Middle frontal gyrus (tissue), 1 donor: ENCODE measurements around the gene RAD52.
"Not testable (repeated sequence)": the region's sequence is repeated elsewhere in the genome, so short reads cannot be mapped to it uniquely, and the experiment has no call there.

Experiments
- DNase-seq: peaks from one replicate; pipeline ENCODE4 v3.0.0-alpha.2; 2015; ENCODE audit warnings: low spot score; ENCODE audit errors: extremely low spot score

The RAD52 gene

DNA sequence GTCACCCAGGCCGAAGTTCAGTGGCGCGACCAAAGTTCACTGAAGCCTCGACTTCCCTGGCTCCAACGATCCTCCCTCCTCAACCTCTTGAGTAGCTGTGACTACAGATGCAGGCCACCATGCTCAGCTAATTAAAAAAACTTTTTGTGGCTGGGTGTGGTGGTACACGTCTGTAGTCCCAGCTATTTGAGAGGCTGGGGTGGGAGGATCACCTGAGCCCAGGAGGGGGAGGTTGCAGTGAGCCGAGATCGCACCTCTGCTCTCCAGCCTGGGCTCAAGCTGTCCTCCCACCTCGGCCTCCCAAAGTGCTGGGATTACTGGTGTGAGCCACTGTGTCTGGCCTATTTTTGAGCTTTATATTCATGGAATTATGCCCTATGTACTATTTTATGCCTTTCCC, 18.1 kb upstream of the RAD52 start:
- DNase-seq: no peak

DNA sequence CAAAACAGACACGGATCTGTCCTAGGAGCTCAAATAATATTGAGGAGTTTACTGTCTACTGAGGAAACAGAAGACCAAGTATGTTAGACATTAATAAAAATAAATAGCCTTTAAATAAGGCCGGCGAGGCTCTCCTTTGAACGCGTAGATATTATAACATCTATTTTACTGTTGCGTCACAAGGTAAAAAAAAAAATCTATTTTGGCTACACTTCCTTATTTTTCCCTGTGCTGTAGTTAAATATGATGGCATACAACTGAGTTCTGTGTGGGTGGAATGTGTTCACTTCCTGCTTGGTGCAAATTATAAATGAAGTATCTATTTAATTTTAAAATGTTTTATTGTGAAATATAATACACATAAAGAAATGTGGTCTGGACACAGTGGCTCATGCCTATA, 17.2 kb upstream of the RAD52 start:
- DNase-seq: no peak

DNA sequence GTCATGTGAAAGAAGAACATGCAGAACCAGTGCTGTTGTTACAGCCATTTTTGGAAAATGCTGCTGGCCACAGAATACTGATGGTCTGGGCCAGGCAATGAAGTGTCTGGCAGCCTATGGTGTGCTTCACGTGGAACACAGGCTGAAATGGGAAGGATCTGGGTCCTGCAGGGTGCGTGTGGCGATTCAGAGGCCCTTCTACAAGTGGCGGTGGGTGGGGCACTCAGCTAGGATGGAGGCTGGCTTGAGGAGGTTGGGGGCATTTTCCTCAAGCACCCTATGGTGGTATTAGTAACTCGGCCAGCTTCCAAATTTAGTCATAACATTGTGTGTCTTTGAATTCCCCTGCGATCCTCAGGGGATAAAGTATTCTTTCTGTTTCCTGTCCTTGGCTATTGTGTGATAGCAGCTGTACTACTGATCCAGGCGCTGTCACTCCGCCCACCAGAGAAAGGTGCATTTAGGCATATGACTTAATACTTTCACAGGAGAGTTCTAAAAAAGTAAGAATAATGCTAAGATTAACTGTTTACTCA, 9.2 kb upstream of the RAD52 start:
- no peak for DNase-seq

DNA sequence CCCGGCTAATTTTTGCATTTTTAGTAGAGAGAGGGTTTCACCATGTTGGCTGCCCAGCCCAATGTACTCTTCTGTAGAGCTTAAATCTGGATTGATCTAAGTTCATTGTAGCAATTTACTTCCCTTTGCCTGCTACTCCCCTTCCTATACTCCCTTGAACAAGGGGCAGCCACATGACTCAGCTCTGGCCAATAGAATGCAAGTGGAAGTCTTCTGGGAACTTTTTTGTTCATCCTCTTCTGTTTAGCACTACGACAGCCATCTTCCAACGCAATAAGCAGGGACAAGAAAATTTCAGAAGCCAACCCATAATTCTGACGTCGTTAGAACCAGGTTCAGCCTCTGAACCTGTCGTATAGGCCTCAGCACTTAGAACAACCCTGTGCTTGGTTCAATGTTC, 6.4 kb upstream of the RAD52 start:
- DNase-seq: no peak

DNA sequence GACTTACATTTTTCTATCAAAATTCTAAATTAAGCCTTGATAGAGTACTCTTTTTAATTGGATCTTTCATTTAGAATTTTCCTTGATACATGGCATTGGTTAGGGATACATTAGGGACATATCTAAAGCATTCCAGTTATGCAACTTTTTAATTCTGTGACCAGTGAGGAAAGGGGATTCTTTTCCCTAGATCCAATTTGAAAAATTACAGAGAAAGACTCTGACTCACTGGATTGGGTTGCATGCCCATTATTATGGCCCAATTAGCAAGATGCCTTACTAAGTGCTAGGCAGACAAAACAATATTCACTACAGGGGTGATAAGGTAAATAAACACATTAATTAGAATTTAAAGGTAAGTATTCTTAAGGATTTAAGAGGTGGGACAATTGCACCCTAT, 5.2 kb upstream of the RAD52 start:
- DNase-seq: no peak

DNA sequence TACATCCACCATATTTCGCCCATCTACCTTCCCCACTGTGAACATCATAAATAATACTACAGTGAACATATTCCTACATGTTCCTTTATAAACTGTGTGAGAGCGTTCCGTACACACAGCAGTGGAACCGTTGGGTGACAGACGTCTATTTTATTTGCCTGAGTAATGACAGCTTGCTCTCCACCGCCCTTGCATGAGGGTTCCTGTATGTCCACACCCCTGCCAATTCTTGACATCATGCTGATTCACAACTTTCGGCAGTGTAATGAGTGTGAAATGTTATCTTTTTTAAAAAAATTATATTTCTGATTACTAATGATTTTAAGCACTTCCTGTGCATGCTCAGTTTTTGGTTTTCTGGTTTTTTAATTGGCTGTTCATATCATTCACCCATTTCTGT, 4.3 kb upstream of the RAD52 start:
- DNase-seq: no peak

DNA sequence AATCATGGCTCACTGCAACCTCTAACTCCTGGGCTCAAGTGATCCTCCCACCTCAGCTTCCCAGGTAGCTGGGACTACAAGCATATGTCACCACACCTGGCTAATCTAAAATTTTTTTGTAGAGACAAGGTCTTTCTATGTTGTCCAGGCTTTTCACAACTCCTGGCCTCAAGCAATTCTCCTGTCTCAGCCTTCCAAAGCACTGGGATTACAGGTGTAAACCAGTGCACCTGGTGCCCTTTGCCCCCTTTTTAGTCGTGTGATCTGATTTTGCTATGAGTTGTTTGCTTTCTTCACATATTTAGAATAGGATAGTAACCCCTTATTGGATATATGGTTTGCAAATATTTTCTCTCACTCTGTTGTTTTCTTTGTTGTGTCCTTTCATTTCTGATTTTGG, 1.7 kb upstream of the RAD52 start:
- no peak for DNase-seq

DNA sequence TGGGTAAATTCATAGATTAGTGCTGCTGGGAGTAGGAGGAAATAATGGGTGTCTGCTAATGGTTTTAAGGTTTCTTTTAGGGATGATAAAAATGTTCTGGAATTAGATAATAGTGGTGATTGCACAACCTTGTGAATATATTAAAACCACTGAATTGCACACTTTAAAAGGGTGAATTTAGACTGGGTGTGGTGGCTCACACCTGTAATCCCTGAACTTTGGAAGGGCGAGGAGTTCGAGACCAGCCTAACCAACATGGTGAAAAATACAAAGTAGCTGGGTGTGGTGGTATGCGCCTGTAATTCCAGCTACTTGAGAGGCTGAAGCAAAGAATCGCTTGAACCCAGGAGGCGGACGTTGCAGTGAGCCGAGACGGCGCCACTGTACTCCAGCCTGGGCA, 1.3 kb downstream of the RAD52 start:
- no peak for DNase-seq

DNA sequence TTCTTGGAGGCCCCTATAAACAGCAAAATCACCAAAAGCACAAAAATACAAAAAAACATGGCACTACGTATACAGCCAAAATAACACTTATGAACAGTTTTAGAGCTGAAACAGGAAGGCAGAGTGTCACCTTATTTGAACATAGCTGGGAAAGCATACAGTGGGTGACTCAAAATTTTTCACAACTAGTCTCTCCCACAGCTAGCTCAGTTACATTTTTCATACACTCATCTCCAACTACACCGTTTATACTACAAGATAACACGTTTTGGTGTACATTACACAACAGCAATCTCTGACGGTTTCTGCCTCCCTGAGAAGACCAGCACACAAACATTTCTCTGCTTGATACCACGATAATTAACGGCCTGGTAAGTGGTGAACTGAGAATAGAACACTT, 2.9 kb downstream of the RAD52 start:
- no peak for DNase-seq

DNA sequence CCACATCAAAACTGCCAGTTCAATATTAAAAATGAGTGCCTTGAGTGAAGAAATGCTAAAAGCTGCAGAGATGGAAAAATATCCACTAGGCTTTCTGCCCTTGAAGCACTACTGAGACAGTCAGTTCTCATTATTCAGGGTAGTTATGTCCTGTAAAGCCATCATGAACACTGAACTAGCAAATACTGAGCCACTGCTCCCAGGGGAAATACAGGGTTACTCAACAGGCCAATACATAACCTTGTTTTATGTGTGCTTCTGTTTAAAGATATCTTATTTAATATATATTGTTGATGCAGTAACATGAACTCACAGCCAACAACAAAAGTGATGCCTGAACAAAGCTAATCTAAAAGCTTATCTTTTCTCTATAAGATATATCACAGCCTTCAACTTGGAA, 3.3 kb downstream of the RAD52 start:
- DNase-seq: no peak

DNA sequence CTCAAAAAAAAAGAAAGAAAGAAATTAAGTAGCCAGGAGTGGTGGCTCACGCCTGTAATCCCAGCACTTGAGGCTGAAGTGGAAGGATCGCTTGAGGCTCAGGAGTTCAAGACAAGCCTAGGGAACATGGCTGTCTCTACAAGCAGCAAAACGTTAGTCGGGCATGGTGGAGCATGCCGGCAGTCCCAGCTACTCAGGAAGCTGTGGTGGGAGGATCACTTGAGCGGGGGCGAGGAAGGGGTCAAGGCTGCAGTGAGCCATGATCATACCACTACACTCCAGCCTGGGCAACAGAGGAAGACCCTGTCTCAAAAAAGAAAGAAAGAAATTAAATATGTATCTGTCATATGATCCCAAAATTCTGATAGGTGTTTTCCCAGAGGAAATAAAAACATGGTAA, 5.3 kb downstream of the RAD52 start:
- DNase-seq: no peak

DNA sequence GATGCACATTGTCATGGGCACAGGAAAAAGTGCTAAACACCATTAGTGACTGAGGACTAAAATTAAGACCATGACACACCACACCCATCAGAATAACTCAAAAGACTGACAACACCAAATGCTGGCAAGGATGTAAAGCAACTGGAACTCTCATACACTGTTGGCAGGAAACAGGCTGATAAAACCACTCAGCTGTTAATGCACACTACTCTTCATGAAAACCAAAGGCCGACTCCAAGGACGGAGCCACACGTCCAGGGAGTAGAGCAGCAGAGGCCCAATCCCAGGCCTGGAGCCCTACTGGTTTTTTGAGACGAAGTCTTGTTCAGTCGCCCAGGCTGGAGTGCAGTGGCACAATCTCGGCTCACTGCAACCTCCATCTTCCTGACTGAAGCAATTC, 6.4 kb downstream of the RAD52 start:
- DNase-seq: no peak

DNA sequence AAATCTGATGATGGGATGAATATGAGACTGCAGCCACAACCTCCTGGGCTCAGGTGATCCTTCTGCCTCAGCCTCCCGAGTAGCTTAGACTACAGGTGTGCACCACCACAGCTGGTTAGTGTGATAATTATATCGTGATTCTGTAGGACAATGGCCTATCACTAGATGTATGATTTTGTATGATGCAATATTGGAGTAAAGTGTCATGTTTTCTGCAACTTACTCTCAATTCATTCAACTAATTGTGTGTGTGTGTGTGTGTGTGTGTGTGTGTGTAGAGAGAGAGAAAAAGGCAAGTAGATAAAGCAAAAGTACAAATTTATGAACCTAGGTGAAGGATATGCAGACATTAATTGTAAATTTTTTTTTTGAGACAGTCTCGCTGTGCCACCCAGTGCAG, 10.7 kb downstream of the RAD52 start:
- DNase-seq: no peak

DNA sequence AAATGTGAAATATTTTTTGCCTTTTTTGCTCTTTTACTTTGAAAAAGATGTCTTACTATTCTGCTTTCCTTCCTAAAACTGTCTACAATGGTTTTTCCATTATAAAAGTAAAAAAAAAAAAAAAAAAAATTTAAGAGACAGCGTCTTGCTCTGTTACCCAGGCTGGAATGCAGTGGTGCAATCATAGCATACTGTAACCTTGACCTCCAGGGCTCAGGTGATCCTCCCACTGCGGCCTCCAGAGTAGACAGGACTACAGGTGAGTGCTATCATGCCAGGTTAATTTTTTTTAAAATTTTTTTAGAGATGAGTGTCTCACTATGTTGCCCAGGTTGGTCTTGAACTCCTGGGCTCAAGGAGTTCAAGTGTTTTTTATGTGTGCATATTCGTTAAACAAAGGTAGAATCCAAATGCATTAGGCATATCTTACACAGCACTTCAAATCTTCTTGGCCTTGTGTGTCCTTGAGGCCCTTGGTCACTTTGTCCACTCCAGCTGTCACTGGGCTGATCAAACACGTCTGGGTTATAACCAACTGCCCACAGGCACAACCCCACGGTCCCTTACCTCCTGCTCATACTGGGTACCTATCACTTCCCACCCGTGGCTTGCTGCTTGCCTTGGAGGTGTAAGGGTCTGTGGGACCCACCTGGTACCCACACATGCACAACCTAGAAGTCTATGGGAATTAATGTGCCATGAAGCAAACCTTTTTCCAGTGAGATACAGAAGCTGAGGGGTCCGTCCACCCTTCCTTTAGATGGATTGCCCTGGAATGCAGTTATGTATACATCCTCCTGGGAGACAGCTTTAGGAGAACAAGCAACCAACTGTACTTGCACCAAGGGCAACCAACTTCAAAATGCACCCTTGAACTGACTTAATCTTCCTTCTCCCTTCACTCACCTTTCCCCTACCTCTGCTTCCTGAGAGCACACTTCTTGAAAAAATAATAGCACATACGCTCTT, 12.8 kb downstream of the RAD52 start:
- no peak for DNase-seq

DNA sequence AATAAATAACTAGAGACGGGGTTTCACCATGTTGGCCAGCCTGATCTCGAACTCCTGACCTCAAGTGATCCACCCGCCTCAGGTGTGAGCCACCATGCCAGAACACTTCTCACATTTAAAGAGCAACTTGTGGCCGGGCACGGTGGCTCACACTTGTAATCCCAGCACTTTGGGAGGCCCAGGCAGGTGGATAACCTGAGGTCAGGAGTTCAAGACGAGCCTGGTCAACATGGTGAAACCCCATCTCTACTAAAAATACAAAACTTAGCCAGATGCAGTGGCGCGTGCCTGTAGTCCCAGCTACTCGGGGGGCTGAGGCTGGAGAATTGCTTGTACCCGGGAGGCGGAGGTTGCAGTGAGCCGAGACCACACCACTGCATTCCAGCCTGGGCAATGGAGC, 13.6 kb downstream of the RAD52 start:
- DNase-seq: not testable (repeated sequence)

DNA sequence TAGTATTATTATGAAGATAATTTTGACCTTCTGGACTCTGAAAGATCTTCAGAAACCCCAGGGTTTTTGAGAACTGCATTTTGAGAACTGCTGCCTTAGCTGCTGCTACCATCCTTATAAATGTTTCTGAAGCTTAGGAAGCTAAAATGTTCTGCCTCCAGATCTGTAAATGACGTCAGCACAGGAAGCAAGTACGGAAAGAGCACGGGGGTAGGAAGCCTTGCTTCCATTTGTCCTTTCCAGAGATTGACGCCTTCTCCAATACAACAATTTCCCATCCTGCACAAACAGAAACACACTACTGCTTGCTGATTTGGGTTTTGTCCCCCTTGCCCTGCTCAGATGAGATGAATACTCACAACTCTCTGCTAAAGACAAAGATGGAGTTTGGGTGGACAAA, 17.9 kb downstream of the RAD52 start:
- no peak for DNase-seq

DNA sequence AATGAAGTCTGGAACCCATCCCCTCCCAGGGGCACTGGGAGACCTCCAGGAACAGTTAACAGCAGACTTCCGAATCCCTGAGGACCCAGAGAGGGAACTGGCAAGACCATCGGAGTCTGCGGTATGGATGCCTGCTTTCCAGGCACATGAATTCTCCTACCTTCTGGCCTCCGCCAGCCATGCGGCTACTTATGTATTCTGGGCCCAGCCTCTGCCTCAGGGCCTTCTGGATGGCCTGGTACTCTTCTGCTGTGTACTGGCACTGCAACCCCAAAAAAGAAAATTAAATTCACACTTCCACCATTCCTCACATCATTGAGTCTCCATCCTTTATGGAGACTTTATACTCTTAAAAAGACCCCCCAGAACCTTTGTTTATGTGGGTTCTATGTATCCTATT, 18.4 kb downstream of the RAD52 start:
- no peak for DNase-seq

DNA sequence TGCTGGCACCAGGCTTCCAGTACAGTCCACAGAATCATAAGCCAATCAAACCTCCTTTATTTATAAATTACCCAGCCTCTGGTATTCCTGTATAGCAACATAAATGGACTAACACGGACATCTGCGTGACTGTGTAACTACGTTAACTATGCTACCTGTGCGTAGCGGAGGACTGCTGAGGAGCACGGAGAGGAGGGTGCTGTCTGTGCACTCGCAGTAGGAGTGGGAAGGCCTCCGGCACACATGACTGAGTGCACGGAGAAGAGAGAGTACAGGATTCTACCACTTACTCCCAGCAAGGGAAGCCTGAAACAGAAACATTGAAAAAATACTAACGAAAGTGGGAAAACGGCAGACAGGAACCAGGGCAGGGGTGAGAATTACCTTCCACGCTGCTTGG, 22.9 kb downstream of the RAD52 start:
- DNase-seq: no peak

DNA sequence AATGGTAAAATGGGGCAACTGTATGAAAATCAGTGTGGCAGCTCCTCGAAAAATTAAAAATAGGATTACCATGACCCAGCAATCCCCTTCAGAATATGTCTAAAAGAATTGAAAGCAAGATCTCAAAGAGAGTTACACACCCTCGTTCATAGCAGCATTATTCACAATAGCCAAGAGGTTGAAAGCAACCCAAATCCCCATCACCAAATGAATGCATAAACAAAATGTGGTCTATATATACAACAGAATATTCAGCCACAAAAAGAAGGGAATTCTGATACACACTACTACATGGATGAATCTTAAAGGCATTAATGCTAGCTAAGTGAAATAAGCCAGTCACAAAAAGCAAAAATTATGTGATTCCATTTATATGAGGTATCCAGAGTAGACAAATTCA, 27.2 kb downstream of the RAD52 start:
- no peak for DNase-seq

DNA sequence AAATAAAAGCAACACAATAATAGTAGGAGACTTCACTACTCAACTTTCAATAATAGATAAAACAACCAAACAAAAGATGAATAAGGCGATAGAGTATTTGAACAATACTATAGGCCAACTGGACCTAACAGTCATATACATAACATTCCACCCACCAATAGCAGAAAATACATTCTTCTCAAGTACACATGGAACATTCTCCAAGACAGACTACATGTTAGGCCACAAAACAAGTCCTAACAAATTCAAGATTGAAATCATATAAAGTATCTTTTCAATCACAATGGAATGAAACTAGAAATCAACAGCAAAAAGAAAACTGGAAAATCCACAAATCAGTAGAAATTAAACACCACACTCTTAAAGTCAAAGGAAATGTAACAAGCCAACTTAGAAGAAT, 28.8 kb downstream of the RAD52 start:
- no peak for DNase-seq

DNA sequence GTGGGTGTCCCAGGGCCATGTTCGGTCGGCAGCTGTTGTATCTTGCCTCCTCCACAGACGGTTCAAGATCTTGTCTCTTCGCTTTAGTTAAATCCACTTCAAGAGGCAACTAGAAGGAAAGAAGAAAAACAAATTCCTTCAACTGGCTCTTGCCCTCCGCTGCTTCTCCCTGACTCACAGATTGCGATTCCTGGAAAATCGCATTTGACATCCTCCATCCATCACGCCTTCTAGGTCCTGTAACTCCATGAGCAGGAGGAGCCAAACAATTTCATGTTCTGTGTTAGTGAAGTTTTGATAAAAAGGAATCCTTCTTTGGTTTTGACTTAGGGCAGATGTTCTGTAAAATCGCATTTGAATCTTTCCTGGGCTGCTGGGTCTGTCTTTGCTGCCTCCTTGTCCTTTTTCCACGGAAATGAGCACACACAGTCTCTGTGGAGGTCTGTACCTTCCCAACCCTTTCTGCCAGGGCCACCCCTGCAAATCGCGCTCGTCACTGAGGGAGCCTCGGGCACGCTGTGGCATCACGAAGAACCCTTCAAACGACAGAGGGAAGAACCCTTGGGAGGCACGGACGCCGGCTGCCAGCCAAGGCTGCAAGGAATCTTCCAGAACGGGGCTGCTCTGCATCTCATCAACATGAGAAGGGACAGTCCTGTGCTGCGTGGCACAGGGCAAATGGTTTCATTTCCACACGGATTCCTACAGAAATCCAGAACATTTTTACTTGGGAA, 32.6 kb downstream of the RAD52 start:
- DNase-seq: no peak

DNA sequence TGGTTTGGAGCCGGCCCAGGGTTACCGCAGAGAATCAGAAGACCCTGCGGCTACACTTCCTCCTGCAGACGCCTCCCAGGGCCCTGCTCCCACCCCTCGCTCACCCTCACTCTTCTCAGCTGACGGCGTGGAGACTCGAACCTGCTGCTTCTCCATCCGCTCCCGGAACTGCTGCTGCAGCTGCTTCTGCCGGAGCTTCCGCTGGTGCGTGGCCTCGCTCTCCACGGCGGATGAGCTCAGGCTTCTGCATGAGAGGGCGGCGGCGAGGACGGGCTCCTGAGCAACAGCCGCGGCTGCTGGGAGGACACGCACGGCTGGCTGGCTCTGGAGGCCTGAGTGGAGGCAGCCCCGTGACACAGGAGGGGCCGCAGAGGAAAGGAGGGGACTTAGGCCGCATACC, 33.3 kb downstream of the RAD52 start:
- DNase-seq: no peak

DNA sequence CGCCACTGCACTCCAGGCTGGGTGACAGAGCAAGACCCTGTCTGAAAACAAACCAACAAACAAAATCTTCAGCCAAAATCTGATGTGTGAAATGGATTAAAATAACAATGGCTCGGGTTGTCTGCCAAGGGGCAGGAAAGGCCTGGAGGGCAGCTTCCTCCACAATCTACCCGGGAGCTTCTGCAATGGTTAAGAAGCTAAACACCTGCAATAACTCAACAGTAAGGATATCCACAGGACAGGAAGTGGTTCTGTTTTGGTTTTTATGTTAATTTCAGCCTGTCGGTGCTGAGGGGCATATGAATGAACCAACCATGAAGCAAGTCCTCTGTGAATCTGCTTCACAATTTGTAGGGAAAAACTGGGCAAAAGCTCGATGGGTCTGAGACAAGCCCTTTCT, 34.4 kb downstream of the RAD52 start:
- no peak for DNase-seq
